RPMI7951 (cell line): Measurements from ENCODE around the gene LRP11. TPM values are rescaled to one million over a fixed set of nuclear protein-coding genes. Genes with fewer than 3 reads are reported as not detected.
A peak's percentile ranks its signal among the peaks of the same experiment; 100 is the strongest.
"Not testable (repeated sequence)": the region's sequence is repeated elsewhere in the genome, so short reads cannot be mapped to it uniquely, and the experiment has no call there.

Source experiments
- DNase-seq: peaks from one replicate; pipeline ENCODE4 v3.0.0-alpha.2; 2012; ENCODE audit warnings: low read depth
- total RNA-seq: library from RNA; depleted of rRNA; stranded (reverse); fragments of >200 nt; shearing (Covaris generic); gene quantifications from 2 replicates; pipeline ENCODE4 v1.2.3, GENCODE V29; 2014

Gene LRP11
- total RNA-seq, 1 experiment from 2014 or later, result 67.4 TPM

- no peak for DNase-seq
Observed at GRCh38 chr6:149871182-149871581, 7.0 kb upstream of the LRP11 start.

DNA sequence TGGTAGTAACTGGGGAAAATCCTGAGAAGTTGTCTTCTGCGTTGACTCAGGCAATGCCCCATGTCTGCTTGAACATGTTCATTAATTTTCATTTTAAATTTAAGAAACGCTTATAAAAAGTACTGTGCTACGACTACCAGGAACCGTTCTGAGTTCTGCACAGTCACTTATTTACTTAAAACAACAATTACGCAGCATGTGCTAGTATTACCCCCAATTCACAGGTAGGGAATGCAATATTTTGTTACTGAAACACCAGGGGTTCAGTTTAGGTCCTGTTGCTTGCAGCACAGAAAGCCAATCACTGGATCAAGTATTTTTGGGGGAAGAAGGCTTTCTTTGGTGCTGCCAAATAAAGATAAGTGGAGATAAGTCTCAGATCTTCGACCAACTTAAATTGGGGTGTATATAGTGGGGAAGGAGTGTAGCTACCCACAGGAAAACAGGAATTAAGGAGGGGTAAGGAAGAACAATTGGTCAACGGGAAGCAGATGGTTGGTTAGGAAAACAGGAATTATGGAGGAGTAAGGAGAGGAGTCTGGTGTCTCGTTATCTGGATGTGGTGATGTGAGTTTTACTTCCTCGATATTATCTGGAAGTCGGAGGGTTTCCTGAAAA lies 5.2 kb upstream of the LRP11 start:
- no peak for DNase-seq

- no peak for DNase-seq
Observed at GRCh38 chr6:149867876-149868640, 3.9 kb upstream of the LRP11 start.

- DNase-seq, result peak; percentile 74
Observed at GRCh38 chr6:149864578-149865535, 698 bp upstream of the LRP11 start.

DNA sequence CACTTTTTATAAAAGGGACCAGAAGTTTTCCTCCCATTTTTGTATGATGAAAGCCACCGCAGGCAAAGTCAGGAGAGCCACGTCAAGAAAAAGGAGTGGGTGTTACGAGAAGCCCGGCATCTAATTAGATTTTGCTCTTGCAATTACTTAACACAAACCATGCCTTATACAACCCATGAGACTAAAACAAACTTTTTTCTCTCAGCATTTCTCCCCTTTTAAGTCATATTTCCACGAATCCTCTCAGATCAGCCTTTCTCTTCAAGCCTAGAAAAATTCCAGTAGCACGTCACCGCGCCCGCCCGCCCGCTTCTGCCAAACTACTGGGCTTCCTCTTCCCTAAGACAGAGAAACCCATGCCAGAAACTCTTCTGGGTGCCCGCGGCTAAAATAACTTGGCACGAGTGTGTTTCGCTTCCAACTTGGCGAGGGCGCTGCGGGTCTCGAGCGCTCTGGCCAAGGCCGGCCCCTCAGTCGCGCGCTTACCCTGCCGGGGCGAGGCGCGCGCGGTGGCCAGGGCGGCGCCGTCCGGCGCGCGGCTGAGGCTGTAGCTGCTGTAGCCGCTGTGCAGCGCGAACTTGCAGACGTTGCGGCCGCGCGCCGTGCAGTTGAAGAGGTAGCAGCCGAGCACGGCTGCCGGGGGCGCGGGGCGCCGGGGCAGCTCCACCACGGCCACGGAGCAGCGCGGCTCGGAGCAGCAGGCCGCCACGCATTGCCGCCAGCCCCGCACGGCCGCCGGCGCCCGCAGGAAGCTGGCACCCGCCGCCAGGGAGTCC lies 1.0 kb downstream of the LRP11 start:
- DNase-seq, result peak; percentile 98

- DNase-seq, result not testable (repeated sequence)
Observed at GRCh38 chr6:149862424-149862738, 1.8 kb downstream of the LRP11 start.

DNA sequence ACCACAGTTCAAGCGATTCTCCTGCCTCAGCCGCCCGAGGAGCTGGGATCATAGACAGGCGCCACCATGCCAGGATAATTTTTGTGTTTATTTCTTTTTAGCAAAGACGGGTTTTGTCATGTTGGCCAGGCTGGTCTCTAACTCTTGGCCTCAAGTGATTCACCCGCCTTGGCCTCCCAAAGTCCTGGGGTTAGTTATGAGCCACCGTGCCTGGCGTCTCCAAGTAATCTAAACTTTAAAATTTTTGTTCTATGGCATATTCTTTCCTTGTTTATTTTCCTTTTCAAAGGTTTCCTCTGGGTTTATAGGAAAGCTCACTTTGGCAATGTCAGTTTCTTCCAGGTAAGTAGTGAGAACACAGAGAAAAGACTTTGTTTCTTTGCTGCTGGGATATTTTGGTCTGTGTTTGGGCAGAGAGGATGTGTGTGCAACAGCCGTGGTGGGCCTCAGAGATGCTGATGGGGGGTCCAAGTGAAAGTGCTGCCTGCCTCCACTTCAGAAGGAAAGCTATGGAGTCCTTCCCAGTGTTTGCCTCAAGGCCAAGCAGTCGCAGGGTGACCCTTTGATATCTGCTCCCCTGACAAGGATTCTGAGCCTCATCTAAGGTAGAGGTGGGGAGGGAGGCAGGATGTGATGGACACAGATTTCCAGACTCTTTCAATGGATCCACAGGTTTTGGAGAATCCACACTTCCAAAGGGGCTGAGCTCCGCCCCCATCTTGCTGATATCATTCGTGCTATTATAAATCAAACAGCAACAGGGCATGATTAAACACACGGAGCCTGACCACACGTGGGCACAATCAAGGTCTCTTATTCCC lies 2.3 kb downstream of the LRP11 start:
- no peak for DNase-seq

- DNase-seq, result no peak
Observed at GRCh38 chr6:149860834-149861602, 3.1 kb downstream of the LRP11 start.

- DNase-seq, result no peak
Observed at GRCh38 chr6:149860513-149860833, 3.7 kb downstream of the LRP11 start.

DNA sequence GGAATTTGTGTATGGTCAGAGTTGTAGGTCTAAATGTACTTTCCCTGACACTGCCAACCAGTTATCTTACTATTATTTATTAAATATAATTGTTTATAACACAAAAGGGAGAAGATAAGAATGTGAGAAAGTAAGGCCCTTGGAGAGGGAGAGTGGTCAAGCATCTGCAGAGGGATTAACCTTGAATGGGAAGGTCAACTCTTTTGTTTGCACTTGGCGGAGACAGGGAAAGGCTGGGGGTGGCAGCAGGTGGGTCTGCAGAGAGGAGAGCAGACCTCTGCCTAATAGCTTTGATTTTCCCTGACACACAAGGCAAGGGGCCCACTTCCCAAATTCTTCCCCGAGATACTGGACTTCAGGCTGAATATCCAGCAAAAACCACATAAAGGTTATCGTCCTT lies 4.2 kb downstream of the LRP11 start:
- DNase-seq, result no peak

DNA sequence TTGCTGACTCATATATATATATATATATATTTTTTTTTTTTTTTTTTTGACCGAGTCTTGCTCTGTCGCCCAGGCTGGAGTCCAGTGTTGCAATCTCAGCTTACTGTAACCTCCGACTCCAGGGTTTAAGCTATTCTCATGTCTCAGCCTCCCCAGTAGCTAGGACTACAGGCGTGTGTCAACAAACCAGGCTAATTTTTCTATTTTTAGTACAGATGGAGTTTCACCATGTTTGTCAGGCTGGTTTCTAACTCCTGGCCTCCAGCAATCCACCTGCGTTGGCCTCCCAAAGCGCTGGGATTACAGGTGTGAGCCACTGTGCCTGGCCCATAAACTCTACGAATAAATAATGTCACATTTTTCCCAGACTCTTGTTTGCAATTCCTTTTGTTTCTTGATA lies 4.8 kb downstream of the LRP11 start:
- DNase-seq, result no peak

- DNase-seq, result no peak
Observed at GRCh38 chr6:149857541-149857940, 6.6 kb downstream of the LRP11 start.

DNA sequence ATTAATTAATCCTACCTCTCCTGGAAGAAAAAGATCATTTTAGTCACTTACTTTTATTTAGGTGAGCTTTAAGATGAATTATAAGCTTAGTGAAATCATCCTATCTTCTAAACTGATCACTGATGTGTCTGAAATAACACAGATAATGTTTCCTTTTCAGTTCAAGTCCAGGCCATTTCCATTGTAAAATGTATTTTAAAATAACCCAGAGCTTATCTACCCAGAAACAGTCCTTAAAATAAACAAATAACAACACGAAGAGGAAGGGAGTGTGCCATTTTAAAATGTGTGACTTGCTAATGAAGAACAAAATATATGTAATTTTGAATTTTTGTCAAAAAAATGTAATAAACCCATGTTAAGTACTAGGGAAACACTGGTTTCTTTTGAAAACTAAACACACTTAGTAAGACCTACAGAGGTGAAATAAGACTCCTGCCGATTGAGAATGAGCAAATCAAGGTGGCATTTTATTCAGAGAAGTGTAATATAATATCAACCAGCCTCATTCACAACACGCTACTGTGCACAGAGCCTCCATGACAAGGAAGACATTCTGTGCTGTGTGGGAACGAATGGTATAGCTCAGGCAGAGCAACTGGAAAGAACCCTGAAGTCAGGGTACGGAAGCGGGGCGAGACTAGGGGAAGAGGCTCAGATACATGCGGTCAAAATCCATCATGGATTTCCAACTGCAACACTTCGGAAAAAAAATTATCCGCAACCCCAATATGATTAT lies 7.7 kb downstream of the LRP11 start:
- DNase-seq, result no peak

DNA sequence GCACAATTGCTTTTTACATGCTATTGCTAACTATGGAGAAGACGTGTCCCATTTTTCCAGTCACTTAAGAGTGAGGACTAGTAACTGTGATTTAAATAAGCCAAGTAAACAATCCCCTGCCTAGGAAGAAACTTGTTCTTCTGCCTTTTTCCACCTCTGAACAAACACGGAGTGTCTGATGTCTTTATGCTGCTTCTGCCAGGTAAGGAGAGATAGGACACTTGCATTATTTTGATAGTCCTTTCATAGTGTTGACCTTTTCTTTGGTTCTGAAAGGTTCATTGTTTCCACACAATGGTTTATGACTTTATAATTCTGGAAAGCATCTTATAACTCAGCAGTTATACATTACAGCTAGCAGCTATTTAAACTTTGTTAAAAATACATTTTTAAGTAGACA lies 8.4 kb downstream of the LRP11 start:
- DNase-seq, result no peak

DNA sequence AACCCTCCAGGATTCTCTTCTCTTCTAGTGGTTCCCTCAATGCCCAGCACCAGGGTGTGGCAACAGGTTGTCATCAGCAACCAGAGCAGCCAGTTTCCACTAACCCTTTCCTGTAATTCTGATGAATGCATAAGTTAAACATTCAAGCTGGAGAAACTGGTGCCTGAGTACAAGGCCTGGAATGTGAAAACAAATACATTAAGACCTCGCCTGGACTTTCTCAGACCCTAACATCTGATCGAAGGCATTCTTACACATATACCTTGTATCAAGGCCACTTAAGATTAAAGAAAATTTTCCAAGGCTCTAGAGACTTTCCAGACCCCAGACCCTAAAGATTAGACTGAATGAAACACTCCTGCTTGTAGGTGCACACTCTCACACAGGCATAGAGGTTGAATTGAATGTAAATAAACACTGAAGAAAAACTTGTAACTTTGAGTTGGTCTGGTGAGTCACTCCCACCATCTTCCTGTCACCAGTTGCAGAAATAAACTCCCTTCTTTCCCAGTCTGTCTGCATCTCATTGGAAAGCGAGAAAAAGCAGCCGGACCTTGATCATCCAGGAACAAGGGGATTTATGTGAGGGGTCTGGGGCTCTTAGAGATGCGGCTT lies 9.0 kb downstream of the LRP11 start:
- DNase-seq, result peak; percentile 64

- DNase-seq, result no peak
Observed at GRCh38 chr6:149854532-149854931, 9.6 kb downstream of the LRP11 start.

DNA sequence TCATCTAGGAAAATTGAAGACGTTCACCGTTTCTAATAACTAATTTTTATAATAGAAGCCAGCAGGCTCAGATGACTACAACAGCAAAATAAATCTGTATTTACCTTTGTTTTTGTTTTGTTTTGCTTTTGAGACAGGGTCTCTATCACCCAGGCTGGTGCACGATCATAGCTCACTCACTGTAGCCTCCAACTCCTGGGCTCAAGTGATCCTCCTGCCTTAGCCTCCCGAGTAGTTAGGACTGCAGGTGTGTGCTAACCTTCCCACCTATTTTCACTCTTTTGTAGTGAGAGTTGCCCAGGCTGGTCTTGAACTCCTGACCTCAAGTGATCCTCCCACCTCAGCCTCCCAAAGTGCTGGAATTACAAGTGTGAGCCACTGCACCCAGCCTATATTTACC lies 10.1 kb downstream of the LRP11 start:
- not testable (repeated sequence) for DNase-seq

- no peak for DNase-seq
Observed at GRCh38 chr6:149852881-149853280, 11.3 kb downstream of the LRP11 start.

DNA sequence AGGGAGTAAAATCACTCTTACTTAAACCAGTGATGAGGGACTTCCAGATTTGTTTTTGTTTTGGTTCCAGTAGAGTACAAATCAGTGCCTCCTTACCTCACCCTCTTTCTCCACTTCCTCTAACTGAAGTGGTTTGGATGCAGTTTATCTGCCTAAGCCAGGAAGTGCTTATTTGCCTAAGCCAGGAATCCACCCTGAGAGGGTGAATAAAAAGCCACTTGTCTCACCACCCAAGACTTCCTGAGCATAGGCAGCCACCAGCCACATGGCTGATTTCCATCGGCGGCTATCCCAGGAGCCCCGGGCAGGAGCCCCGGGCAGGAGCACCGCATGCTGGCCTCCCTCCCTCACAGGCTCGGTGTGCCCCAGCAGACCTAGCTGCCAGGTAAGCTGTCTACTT lies 12.0 kb downstream of the LRP11 start:
- peak; percentile 65 for DNase-seq
